Choroid plexus epithelial cell (primary cell): ENCODE results near the gene VAV2.
"Not testable (repeated sequence)": the region's sequence is repeated elsewhere in the genome, so short reads cannot be mapped to it uniquely, and the experiment has no call there.

Source experiments
- DNase-seq: peaks from one replicate; pipeline ENCODE4 v3.0.0-alpha.2; 2010; ENCODE audit warnings: low read depth
- H3K4me3 ChIP-seq: 2 replicates; pipeline ENCODE4 v1.5.1; 2011; ENCODE audit warnings: low read depth, mild to moderate bottlenecking, control low read depth, low read length, moderate library complexity
- CTCF ChIP-seq: conservative IDR thresholded peaks from 2 replicates; pipeline ENCODE4 v1.5.1; 2011; ENCODE audit warnings: low read depth, mild to moderate bottlenecking, control low read depth, inconsistent platforms, low read length, moderate library complexity

Gene VAV2

GRCh38 chr9:133897675-133898074 is 94.4 kb downstream of the VAV2 start:
- no peak for TF ChIP-seq CTCF
- H3K4me3 ChIP-seq = no peak overlapping the region
- DNase-seq = no peak

- DNase-seq, H3K4me3 ChIP-seq: not testable (repeated sequence)
These were observed 96.1 kb downstream of the VAV2 start for GRCh38 chr9:133896007-133896406.

GRCh38 chr9:133895335-133895734 is 96.8 kb downstream of the VAV2 start:
- no peak for DNase-seq
- no peak for TF ChIP-seq CTCF
- H3K4me3 ChIP-seq = no peak overlapping the region

GRCh38 chr9:133894377-133895321 is 97.5 kb downstream of the VAV2 start:
- TF ChIP-seq CTCF = no peak
- H3K4me3 ChIP-seq = no peak overlapping the region
- no peak for DNase-seq

GRCh38 chr9:133893191-133893994 is 98.7 kb downstream of the VAV2 start:
- H3K4me3 ChIP-seq = no peak overlapping the region
- DNase-seq = no peak
- no peak for TF ChIP-seq CTCF

GRCh38 chr9:133892193-133892920 is 99.8 kb downstream of the VAV2 start:
- no peak for TF ChIP-seq CTCF
- no peak for DNase-seq

GRCh38 chr9:133891741-133892140 is 100.4 kb downstream of the VAV2 start:
- TF ChIP-seq CTCF = no peak
- no peak for DNase-seq
- no peak overlapping the region for H3K4me3 ChIP-seq

More at GRCh38 chr9:133892193-133892920, 99.8 kb downstream of the VAV2 start:
- H3K4me3 ChIP-seq = no peak overlapping the region
